ENCODE measurements around the gene TTC19. TPM values are rescaled to one million over a fixed set of nuclear protein-coding genes. Genes with fewer than 3 reads are reported as not detected.

The TTC19 gene
- total RNA-seq, 1 experiment from 2014 or later = 43.7 TPM

GRCh38 chr17:16061631-16062030 is 62.0 kb downstream of the TTC19 start:
- DNase-seq (ENCODE audit: low read depth, low spot score) = no peak
- in situ Hi-C loops (cut with HindIII; ENCODE audit: low pct_unique_long_range_greater_than_20kb, low sequenced_read_pairs) = no loop called here

- no peak for DNase-seq (ENCODE audit: low read depth, low spot score)
- in situ Hi-C loops (cut with HindIII; ENCODE audit: low pct_unique_long_range_greater_than_20kb, low sequenced_read_pairs) = no loop called here
Measured at GRCh38 chr17:16066125-16066524, 66.5 kb downstream of the TTC19 start.

- in situ Hi-C loops (cut with HindIII; ENCODE audit: low pct_unique_long_range_greater_than_20kb, low sequenced_read_pairs) = no loop called here
- DNase-seq (ENCODE audit: low read depth, low spot score) = no peak
Measured at GRCh38 chr17:16068323-16068722, 68.7 kb downstream of the TTC19 start.

GRCh38 chr17:16072031-16072430 is 72.4 kb downstream of the TTC19 start:
- DNase-seq (ENCODE audit: low read depth, low spot score) = peak; percentile 61
- in situ Hi-C loops (cut with HindIII; ENCODE audit: low pct_unique_long_range_greater_than_20kb, low sequenced_read_pairs) = no loop called here

- in situ Hi-C loops (cut with HindIII; ENCODE audit: low pct_unique_long_range_greater_than_20kb, low sequenced_read_pairs) = no loop called here
- no peak for DNase-seq (ENCODE audit: low read depth, low spot score)
Measured at GRCh38 chr17:16073845-16074244, 74.2 kb downstream of the TTC19 start.

- in situ Hi-C loops (cut with HindIII; ENCODE audit: low pct_unique_long_range_greater_than_20kb, low sequenced_read_pairs) = no loop called here
- DNase-seq (ENCODE audit: low read depth, low spot score) = no peak
Measured at GRCh38 chr17:16074423-16074822, 74.8 kb downstream of the TTC19 start.

GRCh38 chr17:16075949-16076348 is 76.3 kb downstream of the TTC19 start:
- DNase-seq (ENCODE audit: low read depth, low spot score) = no peak
- in situ Hi-C loops (cut with HindIII; ENCODE audit: low pct_unique_long_range_greater_than_20kb, low sequenced_read_pairs) = no loop called here

Other genes with a start within 250 kb of the TTC19 start
- gene ADORA2B, start 54.7 kb upstream of the TTC19 start, total RNA-seq (2014; rRNA removed; shearing (Covaris generic)) = 24.6 and 26.7 TPM in 2 replicates
- gene ZSWIM7, start 120 bp upstream of the TTC19 start, total RNA-seq (2014; rRNA removed; shearing (Covaris generic)) = 38.6 and 40.7 TPM in 2 replicates
- 52.5 and 65.9 TPM in 2 replicates for gene NCOR1, start 215.7 kb downstream of the TTC19 start, total RNA-seq (2014; rRNA removed; shearing (Covaris generic))
- 9.4 and 9.9 TPM in 2 replicates for gene PIGL, start 217.4 kb downstream of the TTC19 start, total RNA-seq (2014; rRNA removed; shearing (Covaris generic))

Measured in SK-MEL-5 (cell line).